Pancreas (tissue), 10 donors: ENCODE measurements around the gene ABCC11. TPM values are rescaled to one million over a fixed set of nuclear protein-coding genes. Genes with fewer than 3 reads are reported as not detected.

Experiments used
- ATAC-seq, 4 donors: fragments of 200-7000 bp; cut with Tn5 transposase; one replicate each; pipeline versions ENCODE4 v1.8.0 to v1.9.1; 2020; ENCODE audit warnings: mild to moderate bottlenecking in 4 of 4, moderate library complexity in 4 of 4
- DNase-seq, 6 donors: peaks; one replicate each; pipeline ENCODE4 v3.0.0-alpha.2; 2020
- FAIRE-seq: peaks from 2 replicates; lab custom pipeline; 2012; peaks lifted over from hg19 to GRCh38; lab: Jason Lieb, UNC
- H3K27ac ChIP-seq, 4 donors: fragments of 200-600 bp; sonication (generic); 1 replicate in 3 of 4; 2 replicates in 1 of 4; pipeline versions ENCODE4 v1.5.0 to v1.8.0; 2020
- H3K27me3 ChIP-seq, 4 donors: fragments of 200-600 bp; one replicate each; pipeline ENCODE4 v1.8.0; 2021
- H3K36me3 ChIP-seq, 3 donors: fragments of 200-600 bp; sonication (generic) in 1 of 3; one replicate each; pipeline versions ENCODE4 v1.5.0 to v1.8.0; 2020 to 2021
- H3K4me1 ChIP-seq, 3 donors: fragments of 200-600 bp; one replicate each; pipeline ENCODE4 v1.8.0; 2021
- H3K4me3 ChIP-seq, 4 donors: fragments of 200-600 bp; sonication (generic) in 2 of 4; one replicate each; pipeline versions ENCODE4 v1.5.0 to v1.8.0; 2020 to 2021
- H3K9me3 ChIP-seq, 4 donors: fragments of 200-600 bp; one replicate each; pipeline ENCODE4 v1.8.0; 2021
- WGBS, 2 donors: extraction: QIAGEN DNeasy Blood & Tissue Kit; methylation state at CpG; one replicate each; pipeline ENCODE4 v1.1.7; 2013; 5-methylcytosine and 5-hydroxymethylcytosine counted together
- intact Hi-C, 3 donors: fragments of 100-400 bp; cut with DNase I; formaldehyde crosslinking; loops; one replicate each; pipeline versions ENCODE4 v1.11.1 to v1.14.2; 2022
- polyA plus RNA-seq, 2 donors: library from polyadenylated mRNA; stranded (reverse); fragments of 200-250 nt; gene quantifications; one replicate each; pipeline ENCODE4 v1.2.3, GENCODE V29; 2013
- total RNA-seq, 6 donors: library from RNA; stranded (reverse); fragmentation: NEBNext Ultra II Directional in 4 of 6; extraction: Animal tissue kit (Norgen Biotek cat#: 25700) in 4 of 6; gene quantifications; one replicate each; pipeline versions ENCODE4 v1.2.1 to v1.2.4, GENCODE V29; 2021 to 2023
- TF ChIP-seq, protein P1 (sequence below), 4 donors: fragments of 200-600 bp; sonication (generic) in 3 of 4; IDR thresholded peaks; one replicate each; pipeline versions ENCODE4 v1.5.0 to v1.8.0; 2021; ENCODE audit warnings: antibody characterized with exemption in 4 of 4
- donor health status: healthy with polysubstance abuse.
- donor health status: DM: no; HTN: no; CAD: no; lungs with moderate emphysema.
- donor health status: DM: no; HTN: no; CAD: no.
- donor health status: control.
- donor health status: control.
- donor health status: Bipolar disorder and iron deficiency.
- donor health status: DM: yes; HTN: yes; CAD: no.
- donor health status: DM: no; HTN: no; CAD: no.
- donor health status: DM: no; HTN: no; CAD: no.
- donor health status: DM: yes; HTN: yes; CAD: no.

ABCC11 gene
- total and polyA plus RNA-seq, 8 donors = 0.11 to 0.41 (median 0.26) TPM; not detected in 1

DNA sequence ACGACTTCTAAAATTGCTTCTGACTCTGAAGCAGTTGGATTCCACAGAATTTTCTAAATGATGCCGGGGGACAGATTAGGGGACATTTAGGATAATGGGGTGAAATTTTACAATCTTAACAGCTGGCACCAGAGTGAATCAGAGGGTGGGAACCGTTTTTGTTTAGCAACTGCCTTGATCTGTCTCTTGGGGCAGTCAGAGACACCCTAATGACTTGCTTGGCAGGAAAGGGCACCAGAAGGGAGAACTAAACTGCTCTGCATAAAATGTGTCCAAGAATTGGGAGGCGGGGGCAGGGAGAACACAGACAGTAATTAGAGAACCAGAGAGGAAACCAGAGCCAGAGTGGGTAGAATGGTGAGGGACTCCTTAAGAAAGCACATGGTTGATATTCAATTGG is 85.4 kb downstream of the ABCC11 start:
- no peaks in the 10 kb centered on the region for H3K27me3 ChIP-seq
- ATAC-seq = no peak
- H3K36me3 ChIP-seq = no peaks in the 10 kb centered on the region
- intact Hi-C loops = loop anchor here in 2 of 3 donors (10.0 kb wide), 2 partner anchors 1117 to 1217 kb away; no protein-coding TSS in a partner anchor
- H3K4me1 ChIP-seq = no peaks in the 10 kb centered on the region
- H3K27ac ChIP-seq = no peak overlapping the region
- DNase-seq = no peak
- TF ChIP-seq, protein P1, sequence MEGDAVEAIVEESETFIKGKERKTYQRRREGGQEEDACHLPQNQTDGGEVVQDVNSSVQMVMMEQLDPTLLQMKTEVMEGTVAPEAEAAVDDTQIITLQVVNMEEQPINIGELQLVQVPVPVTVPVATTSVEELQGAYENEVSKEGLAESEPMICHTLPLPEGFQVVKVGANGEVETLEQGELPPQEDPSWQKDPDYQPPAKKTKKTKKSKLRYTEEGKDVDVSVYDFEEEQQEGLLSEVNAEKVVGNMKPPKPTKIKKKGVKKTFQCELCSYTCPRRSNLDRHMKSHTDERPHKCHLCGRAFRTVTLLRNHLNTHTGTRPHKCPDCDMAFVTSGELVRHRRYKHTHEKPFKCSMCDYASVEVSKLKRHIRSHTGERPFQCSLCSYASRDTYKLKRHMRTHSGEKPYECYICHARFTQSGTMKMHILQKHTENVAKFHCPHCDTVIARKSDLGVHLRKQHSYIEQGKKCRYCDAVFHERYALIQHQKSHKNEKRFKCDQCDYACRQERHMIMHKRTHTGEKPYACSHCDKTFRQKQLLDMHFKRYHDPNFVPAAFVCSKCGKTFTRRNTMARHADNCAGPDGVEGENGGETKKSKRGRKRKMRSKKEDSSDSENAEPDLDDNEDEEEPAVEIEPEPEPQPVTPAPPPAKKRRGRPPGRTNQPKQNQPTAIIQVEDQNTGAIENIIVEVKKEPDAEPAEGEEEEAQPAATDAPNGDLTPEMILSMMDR (IDR thresholded peaks at IDR 0.05) = no peak
- WGBS, 2 donors = 55 to 63% methylated on average over 4 of the region's 4 CpGs
- H3K4me3 ChIP-seq = no peak overlapping the region
- FAIRE-seq = no peak
- H3K9me3 ChIP-seq = no peaks in the 10 kb centered on the region

DNA sequence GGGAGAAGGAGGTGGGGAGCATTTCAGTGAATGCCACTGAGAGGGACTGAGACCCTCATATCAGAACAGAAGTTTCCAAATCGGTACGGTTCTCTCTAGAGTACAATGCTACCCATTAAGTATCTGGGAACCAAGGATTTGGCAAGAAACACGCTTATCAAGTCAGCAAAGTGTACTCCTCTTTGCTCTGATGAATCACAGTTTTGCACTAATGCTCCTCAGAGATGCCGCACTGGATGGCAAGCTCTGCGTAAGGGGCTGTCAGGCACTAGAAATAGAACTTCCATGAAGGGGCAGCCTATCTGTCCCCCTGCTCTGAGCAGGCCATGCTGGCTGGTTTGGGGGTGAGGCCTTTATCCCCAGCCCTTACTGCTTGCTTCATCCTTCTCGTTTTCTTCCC is 86.8 kb downstream of the ABCC11 start:
- H3K4me3 ChIP-seq = no peak overlapping the region
- FAIRE-seq (no peak), DNase-seq (no peak), ATAC-seq (no peak)
- no peaks in the 10 kb centered on the region for H3K4me1 ChIP-seq
- 75 to 77% methylated on average over 6 of the region's 6 CpGs for WGBS, 2 donors
- intact Hi-C loops = loop anchor here in 2 of 3 donors (10.0 kb wide), 2 partner anchors 1116 to 1216 kb away; no protein-coding TSS in a partner anchor
- TF ChIP-seq, protein P1 (IDR thresholded peaks at IDR 0.05) = no peak
- no peaks in the 10 kb centered on the region for H3K9me3 ChIP-seq
- no peak overlapping the region for H3K27ac ChIP-seq
- no peaks in the 10 kb centered on the region for H3K27me3 ChIP-seq
- H3K36me3 ChIP-seq = no peaks in the 10 kb centered on the region

DNA sequence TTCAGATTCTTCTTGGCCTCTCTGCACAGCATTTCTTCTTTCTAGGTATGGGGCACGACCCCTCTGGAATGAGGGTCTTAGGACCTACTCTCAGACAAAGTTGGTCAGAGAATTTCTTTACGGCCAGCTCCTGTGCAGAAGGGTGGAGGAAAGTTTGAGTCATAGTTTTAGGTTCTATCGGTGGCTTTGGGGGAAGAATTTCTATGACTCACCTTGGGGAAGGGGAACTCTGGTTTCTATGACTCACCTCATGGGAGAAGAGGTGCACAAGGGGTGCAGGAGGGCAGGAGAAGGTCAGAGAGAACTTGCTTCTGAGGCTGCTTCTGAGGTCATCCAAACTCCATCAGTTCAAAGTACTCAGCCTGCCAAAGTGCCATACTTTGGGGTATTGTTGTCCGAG is 89.0 kb downstream of the ABCC11 start:
- no peaks in the 10 kb centered on the region for H3K36me3 ChIP-seq
- H3K27me3 ChIP-seq = no peaks in the 10 kb centered on the region
- intact Hi-C loops = loop anchor here in 1 of 3 donors (5.0 kb wide), 1 partner anchor 1011 kb away; no protein-coding TSS in a partner anchor
- no peaks in the 10 kb centered on the region for H3K4me1 ChIP-seq
- H3K4me3 ChIP-seq = no peak overlapping the region
- ATAC-seq = no peak
- TF ChIP-seq, protein P1 (IDR thresholded peaks at IDR 0.05) = no peak
- no peak overlapping the region for H3K27ac ChIP-seq
- FAIRE-seq = no peak
- WGBS, 2 donors = 48 to 60% methylated on average over 4 of the region's 4 CpGs
- DNase-seq = no peak
- no peaks in the 10 kb centered on the region for H3K9me3 ChIP-seq

DNA sequence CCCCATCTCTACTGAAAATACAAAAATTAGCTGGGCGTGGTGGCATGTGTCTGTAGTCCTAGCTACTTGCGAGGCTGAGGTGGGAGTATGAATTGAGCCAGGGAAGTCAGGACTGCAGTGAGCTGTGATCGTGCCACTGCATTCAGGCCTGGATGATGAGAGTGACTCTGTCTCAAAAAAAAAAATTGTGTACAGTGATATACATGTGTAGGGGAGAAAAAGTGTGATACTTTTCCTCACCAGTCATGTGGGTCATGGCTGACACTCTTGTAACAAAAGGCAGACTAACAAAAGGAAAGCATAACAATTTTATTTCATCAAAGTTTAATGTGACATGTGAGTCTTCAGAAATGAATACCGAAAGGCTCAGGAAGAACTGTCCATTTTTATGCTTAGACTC is 89.5 kb downstream of the ABCC11 start:
- no peaks in the 10 kb centered on the region for H3K36me3 ChIP-seq

DNA sequence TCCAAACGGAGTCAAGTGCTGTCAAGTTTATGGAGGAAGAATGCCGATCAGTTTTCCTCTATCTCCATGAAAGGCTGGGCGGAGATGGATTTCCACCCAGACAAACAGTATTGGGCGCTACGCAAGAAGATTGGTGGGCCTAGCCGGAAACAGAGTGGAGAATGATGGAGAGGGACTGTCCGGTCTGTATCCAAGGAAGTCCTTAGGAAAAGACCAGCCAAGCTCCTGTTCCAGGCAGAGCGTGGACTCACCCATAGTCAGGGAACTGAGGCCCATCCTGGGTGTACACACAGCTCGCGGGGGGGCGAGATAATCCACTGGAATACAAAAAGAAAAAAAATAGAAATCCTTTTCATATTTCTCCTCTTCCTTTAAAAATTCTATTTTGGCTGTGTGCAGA is 90.0 kb downstream of the ABCC11 start:
- no peaks in the 10 kb centered on the region for H3K9me3 ChIP-seq
- 56 to 61% methylated on average over 11 of the region's 11 CpGs for WGBS, 2 donors
- intact Hi-C loops = loop anchor here in 1 of 3 donors (5.0 kb wide), 1 partner anchor 1010 kb away; no protein-coding TSS in a partner anchor
- H3K4me1 ChIP-seq = no peaks in the 10 kb centered on the region
- no peak for FAIRE-seq
- no peak for DNase-seq
- H3K4me3 ChIP-seq = no peak overlapping the region
- no peaks in the 10 kb centered on the region for H3K27me3 ChIP-seq
- no peaks in the 10 kb centered on the region for H3K36me3 ChIP-seq
- H3K27ac ChIP-seq = no peak overlapping the region
- no peak for ATAC-seq
- TF ChIP-seq, protein P1 (IDR thresholded peaks at IDR 0.05) = no peak

More for the DNA sequence above, 89.5 kb downstream of the ABCC11 start:
- H3K27ac ChIP-seq = no peak overlapping the region
- TF ChIP-seq, protein P1 (IDR thresholded peaks at IDR 0.05) = no peak
- no peaks in the 10 kb centered on the region for H3K27me3 ChIP-seq
- no peaks in the 10 kb centered on the region for H3K9me3 ChIP-seq
- H3K4me3 ChIP-seq = no peak overlapping the region
- H3K4me1 ChIP-seq = no peaks in the 10 kb centered on the region
- 74 to 75% methylated on average over 4 of the region's 4 CpGs for WGBS, 2 donors
- DNase-seq = no peak
- intact Hi-C loops = loop anchor here in 1 of 3 donors (5.0 kb wide), 1 partner anchor 1010 kb away; no protein-coding TSS in a partner anchor
- FAIRE-seq = no peak
- ATAC-seq = no peak
